ENCODE measurements around the gene DCST2. TPM values are rescaled to one million over a fixed set of nuclear protein-coding genes. Genes with fewer than 3 reads are reported as not detected.

DCST2 gene
- total RNA-seq, 2 experiments from 2014 or later = 0.46 to 0.67 TPM

DNA sequence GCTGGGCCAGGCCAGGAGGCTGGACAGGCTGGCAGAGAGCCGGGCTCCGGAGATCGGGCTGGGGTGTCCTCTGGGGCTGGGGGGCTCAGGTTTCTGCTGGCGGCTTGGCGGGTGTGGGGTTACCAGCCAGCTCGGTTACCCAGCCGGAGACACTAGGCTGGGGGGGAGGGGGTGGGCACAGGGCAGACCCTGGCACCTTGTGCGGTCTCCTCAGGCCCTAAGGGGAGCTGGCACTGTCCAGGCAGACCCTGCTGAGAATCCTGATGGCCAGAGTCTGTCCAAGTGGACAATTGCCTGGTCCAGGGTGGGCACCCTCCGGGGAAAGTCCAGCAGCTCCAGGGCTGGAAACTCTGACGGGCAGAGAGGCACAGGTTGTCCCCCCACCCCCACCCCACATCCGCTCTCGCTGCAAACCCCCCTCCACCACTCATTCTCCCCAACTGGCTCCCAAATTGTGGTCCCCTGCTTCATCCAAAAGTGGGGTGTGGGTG, 24.3 kb downstream of the DCST2 start:
- H3K27ac Mint-ChIP-seq = peak overlapping the region; percentile 96
- DNase-seq (peak; percentile 73), ATAC-seq (no peak)
- no peaks in the 10 kb centered on the region for H3K9me3 Mint-ChIP-seq (ENCODE audit: low read depth)
- H3K27me3 Mint-ChIP-seq = no peaks in the 10 kb centered on the region
- peaks cover 68% of the 10 kb centered on the region for H3K4me1 Mint-ChIP-seq
- H3K4me3 Mint-ChIP-seq = peak overlapping the region; percentile 99
- H3K36me3 Mint-ChIP-seq (ENCODE audit: low read depth) = peaks cover 45% of the 10 kb centered on the region
- POLR2A ChIA-PET = interaction anchor here (0.9 kb wide), 1 partner anchor 48 kb away, joined by 3 read pairs; no protein-coding TSS in a partner anchor
- intact Hi-C loops (cut with DNase I, micrococcal nuclease) = loop anchor here in 1 of 2 experiments (1.0 to 10.0 kb wide), 3 partner anchors 8 to 1496 kb away; partner anchors contain the start of genes MEF2D and PMF1
- CTCF ChIA-PET = interaction anchor here (0.5 to 3.7 kb wide), 7 partner anchors 8 to 93 kb away, joined by 3 to 28 read pairs (median 4); partner anchors contain the start of gene FLAD1

DNA sequence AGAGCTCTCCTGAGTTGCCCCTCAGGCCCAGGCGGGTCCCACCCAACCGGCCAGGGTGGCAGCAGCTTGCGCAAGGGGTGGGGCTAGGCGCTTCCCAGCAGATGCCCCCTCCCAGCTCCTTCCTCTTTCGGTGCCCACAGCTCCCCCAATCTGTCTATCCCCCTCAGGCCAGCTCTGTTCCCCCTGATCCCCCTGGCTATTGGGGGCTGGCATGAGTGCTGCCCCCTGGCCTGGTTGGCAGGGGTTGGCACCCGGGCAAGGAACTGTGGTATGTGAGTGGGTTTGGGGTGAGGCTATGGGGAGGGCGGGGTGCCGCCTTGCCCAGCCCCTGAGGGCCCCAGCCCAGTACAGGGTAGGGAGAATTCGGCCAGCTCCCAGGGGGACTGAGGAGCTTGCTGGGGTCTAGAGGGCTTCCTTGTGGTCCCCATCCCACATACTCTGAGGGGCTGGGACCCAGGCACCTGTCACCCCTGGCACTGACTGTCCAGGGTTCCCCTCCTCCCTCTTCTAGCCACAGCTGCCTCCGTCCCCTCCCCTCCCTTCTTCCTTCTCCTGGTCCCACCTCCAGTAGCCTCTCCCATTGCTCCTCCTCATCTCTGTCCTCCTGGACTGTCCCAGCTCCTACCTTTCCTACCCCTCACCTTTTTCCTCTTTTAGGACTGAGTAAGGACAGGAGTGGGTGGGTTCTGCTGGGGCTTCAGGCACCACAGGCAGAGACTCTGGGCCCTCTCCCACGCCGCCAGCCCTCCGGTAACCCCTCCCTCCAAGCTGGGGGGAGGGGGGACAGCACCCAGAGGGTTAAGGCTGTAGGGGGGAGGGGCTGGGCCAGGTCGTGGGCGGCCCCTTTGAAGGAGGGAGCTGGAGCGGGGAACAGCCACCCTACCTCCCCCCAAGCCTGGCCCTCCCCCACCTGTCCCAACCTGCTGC, 25.3 kb downstream of the DCST2 start:
- intact Hi-C loops (cut with DNase I, micrococcal nuclease) = loop anchor here in 1 of 2 experiments (10.0 kb wide), 2 partner anchors 1207 to 1497 kb away; partner anchors contain the start of genes MEF2D and PMF1
- peaks cover 45% of the 10 kb centered on the region for H3K36me3 Mint-ChIP-seq (ENCODE audit: low read depth)
- ChIA-PET POLR2A (interaction anchor here (0.6 to 1.0 kb wide), 3 partner anchors 14 to 47 kb away, joined by 3 to 4 read pairs (median 3); no protein-coding TSS in a partner anchor), CTCF (interaction anchor here (0.5 to 3.7 kb wide), 8 partner anchors 9 to 653 kb away, joined by 3 to 28 read pairs (median 4); no protein-coding TSS in a partner anchor)
- DNase-seq (peak; percentile 93), ATAC-seq (peak; percentile 48)
- no peaks in the 10 kb centered on the region for H3K9me3 Mint-ChIP-seq (ENCODE audit: low read depth)
- no peaks in the 10 kb centered on the region for H3K27me3 Mint-ChIP-seq
- peaks cover 61% of the 10 kb centered on the region for H3K4me1 Mint-ChIP-seq
- H3K27ac Mint-ChIP-seq = peak overlapping the region; percentile 96
- H3K4me3 Mint-ChIP-seq = peak overlapping the region; percentile 99

- peak overlapping the region; percentile 95 for H3K27ac Mint-ChIP-seq
- peaks cover 36% of the 10 kb centered on the region for H3K36me3 Mint-ChIP-seq (ENCODE audit: low read depth)
- POLR2A ChIA-PET = interaction anchor here (0.6 to 1.5 kb wide), 4 partner anchors 9 to 34 kb away, joined by 3 to 7 read pairs (median 4); partner anchors contain the start of gene CKS1B
- peaks cover 52% of the 10 kb centered on the region for H3K4me1 Mint-ChIP-seq
- H3K27me3 Mint-ChIP-seq = no peaks in the 10 kb centered on the region
- peak overlapping the region; percentile 21 for H3K4me3 Mint-ChIP-seq
- intact Hi-C loops (cut with DNase I, micrococcal nuclease) = loop anchor here in 1 of 2 experiments (10.0 kb wide), 2 partner anchors 1207 to 1497 kb away; partner anchors contain the start of genes MEF2D and PMF1
- no peaks in the 10 kb centered on the region for H3K9me3 Mint-ChIP-seq (ENCODE audit: low read depth)
- no peak for ATAC-seq
- CTCF ChIA-PET = interaction anchor here (0.6 to 3.7 kb wide), 6 partner anchors 8 to 1192 kb away, joined by 3 to 28 read pairs (median 4); no protein-coding TSS in a partner anchor
- DNase-seq = peak; percentile 27
These were observed 26.2 kb downstream of the DCST2 start for GRCh38 chr1:155007251-155007828.

DNA sequence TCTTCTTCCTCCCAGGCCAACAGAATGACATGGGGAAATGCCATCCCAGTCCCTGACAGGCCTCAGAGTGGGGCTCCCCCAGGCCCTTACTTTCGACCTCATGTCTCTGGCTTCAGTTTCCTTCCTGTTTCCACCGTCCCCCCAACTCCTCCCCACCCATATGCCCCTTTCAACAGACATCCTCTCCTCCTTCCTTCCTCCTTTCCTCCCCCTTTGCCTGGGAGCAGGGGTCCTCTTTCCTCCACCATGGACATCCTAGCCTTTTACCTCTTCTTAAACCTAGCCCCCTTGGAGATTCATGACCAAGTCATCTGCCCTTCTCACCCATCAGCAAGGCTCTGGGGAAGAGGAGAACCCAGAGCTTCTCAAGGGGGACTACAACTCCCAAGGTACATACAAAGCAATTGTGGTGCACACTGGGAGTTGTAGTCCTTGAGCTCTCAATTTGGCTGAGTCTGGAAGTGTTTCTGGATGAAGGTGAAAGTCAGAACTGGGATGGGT, 26.9 kb downstream of the DCST2 start:
- Mint-ChIP-seq H3K9me3 (ENCODE audit: low read depth) (no peaks in the 10 kb centered on the region), H3K36me3 (ENCODE audit: low read depth) (peaks cover 35% of the 10 kb centered on the region), H3K27ac (peak overlapping the region; percentile 95), H3K4me1 (peaks cover 46% of the 10 kb centered on the region), H3K4me3 (peak overlapping the region; percentile 96), H3K27me3 (no peaks in the 10 kb centered on the region)
- peak; percentile 70 for DNase-seq
- POLR2A ChIA-PET = interaction anchor here (1.5 kb wide), 2 partner anchors 10 to 32 kb away, joined by 3 to 7 read pairs; partner anchors contain the start of gene CKS1B
- CTCF ChIA-PET = interaction anchor here (0.6 to 3.7 kb wide), 5 partner anchors 10 to 1192 kb away, joined by 3 to 28 read pairs (median 3); no protein-coding TSS in a partner anchor
- intact Hi-C loops (cut with DNase I, micrococcal nuclease) = loop anchor here in 1 of 2 experiments (10.0 kb wide), 2 partner anchors 1208 to 1498 kb away; partner anchors contain the start of genes MEF2D and PMF1
- ATAC-seq = peak; percentile 50

DNA sequence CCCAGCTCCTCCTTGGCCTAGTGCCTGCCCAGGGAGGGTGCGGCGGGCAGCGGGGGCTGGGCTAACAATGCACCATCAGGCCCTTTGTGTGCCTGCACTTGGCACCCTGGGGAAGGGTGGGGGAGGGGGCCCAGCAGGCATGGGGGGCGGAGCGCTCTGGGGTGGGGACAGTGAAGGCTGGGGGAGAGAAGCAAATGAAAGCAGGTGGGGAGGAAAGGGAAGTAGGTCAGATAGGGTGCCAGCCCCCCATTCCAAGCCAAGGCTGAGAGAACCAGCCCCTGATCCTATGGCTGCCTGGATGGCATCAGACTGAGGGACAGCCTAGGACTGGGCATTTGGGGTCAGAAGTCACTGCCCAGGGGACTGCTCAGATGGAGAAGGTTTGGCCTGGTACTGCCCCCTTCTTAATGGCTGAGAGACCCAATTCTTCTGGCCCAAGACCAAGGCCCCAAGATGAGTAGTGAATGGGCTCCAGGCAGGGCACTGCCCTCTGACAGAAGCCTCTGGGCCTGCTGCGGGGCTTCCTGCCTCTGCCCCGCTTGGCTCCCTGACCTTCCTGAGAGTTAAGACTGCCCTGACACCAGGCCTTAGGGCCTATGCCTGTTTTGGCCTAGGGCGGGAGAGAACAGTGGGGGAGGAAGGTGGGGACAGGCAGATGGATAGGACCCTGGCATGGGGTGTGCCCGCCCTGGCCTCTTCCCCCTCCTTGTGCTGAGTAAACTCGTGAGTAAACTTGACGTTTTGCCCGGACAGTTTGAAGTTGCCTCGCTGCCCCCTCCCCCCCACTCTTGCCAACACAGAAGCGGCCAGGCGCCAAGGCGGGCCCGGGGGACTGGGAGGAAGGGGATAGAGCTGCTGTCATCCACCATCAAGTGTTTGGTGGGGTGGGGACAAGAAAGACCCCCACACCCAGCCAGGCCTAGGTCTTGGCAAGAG, 28.2 kb downstream of the DCST2 start:
- Mint-ChIP-seq H3K27ac (peak overlapping the region; percentile 95), H3K4me3 (peak overlapping the region; percentile 96), H3K27me3 (no peaks in the 10 kb centered on the region), H3K9me3 (ENCODE audit: low read depth) (no peaks in the 10 kb centered on the region), H3K36me3 (ENCODE audit: low read depth) (peaks cover 27% of the 10 kb centered on the region), H3K4me1 (peaks cover 39% of the 10 kb centered on the region)
- ChIA-PET CTCF (interaction anchor here (0.6 to 8.0 kb wide), 4 partner anchors 10 to 526 kb away, joined by 3 to 86 read pairs (median 18); no protein-coding TSS in a partner anchor), POLR2A (interaction anchor here (1.1 to 1.5 kb wide), 2 partner anchors 10 to 31 kb away, joined by 3 read pairs; partner anchors contain the start of gene CKS1B)
- ATAC-seq = no peak
- peak; percentile 61 for DNase-seq
- intact Hi-C loops (cut with DNase I, micrococcal nuclease) = loop anchor here in 1 of 2 experiments (10.0 kb wide), 2 partner anchors 1209 to 1499 kb away; partner anchors contain the start of genes MEF2D and PMF1

- Mint-ChIP-seq H3K27ac (peak overlapping the region; percentile 95), H3K4me1 (peaks cover 46% of the 10 kb centered on the region), H3K36me3 (ENCODE audit: low read depth) (peaks cover 18% of the 10 kb centered on the region), H3K4me3 (peak overlapping the region; percentile 96), H3K27me3 (no peaks in the 10 kb centered on the region), H3K9me3 (ENCODE audit: low read depth) (no peaks in the 10 kb centered on the region)
- DNase-seq (peak; percentile 66), ATAC-seq (no peak)
- ChIA-PET POLR2A (interaction anchor here (1.1 to 1.3 kb wide), 2 partner anchors 11 to 30 kb away, joined by 3 read pairs; partner anchors contain the start of gene CKS1B), CTCF (interaction anchor here (0.6 to 8.0 kb wide), 3 partner anchors 10 to 189 kb away, joined by 3 to 86 read pairs (median 3); no protein-coding TSS in a partner anchor)
- intact Hi-C loops (cut with DNase I, micrococcal nuclease) = loop anchor here (5.0 to 10.0 kb wide), 6 partner anchors 48 to 1500 kb away; partner anchors contain the start of genes ADAM15 (in 1 of the 2), ASH1L (in 1 of the 2), KRTCAP2 (in 1 of the 2) and MEF2D (in 1 of the 2)
These were observed 29.1 kb downstream of the DCST2 start for GRCh38 chr1:155004352-155005075.

DNA sequence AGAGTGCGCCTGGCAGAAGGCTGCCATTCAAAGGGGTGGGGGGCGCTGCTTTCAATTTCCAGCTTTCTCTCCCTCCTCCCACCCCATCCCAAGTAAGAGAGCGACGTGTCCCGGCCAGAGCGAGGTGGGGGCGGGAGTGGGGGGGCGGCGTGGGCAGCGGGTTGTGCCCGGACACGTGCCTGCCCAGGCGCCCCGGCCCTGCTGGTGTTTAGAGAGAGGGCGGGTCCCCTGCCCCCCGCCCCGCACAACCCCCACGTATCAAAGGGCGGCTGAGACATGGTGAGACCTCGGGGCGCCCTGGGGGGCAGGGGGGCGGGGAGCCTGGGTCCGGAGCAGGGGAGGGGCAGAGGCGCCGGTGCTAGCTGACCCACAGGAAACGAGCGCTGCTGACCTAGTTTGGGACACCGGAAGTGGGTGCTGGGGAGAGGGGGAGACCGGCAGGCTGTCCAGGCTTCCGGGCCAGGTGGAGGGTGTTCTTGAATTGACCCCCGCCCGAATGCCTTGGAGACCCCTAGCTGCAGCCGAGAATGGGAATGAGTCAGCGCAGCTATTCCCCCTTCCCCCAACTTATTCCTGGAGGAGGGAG, 29.7 kb downstream of the DCST2 start:
- ATAC-seq (no peak), DNase-seq (peak; percentile 53)
- intact Hi-C loops (cut with DNase I, micrococcal nuclease) = loop anchor here (2.0 to 10.0 kb wide), 7 partner anchors 48 to 1501 kb away; partner anchors contain the start of genes ADAM15 (in 1 of the 2), ADAR (in 1 of the 2), ASH1L (in 1 of the 2) and KRTCAP2 (in 1 of the 2)
- Mint-ChIP-seq H3K4me1 (peaks cover 51% of the 10 kb centered on the region), H3K9me3 (ENCODE audit: low read depth) (no peaks in the 10 kb centered on the region), H3K27ac (peak overlapping the region; percentile 96), H3K27me3 (no peaks in the 10 kb centered on the region), H3K4me3 (peak overlapping the region; percentile 96), H3K36me3 (ENCODE audit: low read depth) (peaks cover 13% of the 10 kb centered on the region)
- POLR2A ChIA-PET = interaction anchor here (1.1 to 1.3 kb wide), 2 partner anchors 11 to 29 kb away, joined by 3 read pairs; partner anchors contain the start of gene CKS1B
- CTCF ChIA-PET = interaction anchor here (0.6 to 8.0 kb wide), 5 partner anchors 11 to 189 kb away, joined by 3 to 86 read pairs (median 3); partner anchors contain the start of gene ADAM15

DNA sequence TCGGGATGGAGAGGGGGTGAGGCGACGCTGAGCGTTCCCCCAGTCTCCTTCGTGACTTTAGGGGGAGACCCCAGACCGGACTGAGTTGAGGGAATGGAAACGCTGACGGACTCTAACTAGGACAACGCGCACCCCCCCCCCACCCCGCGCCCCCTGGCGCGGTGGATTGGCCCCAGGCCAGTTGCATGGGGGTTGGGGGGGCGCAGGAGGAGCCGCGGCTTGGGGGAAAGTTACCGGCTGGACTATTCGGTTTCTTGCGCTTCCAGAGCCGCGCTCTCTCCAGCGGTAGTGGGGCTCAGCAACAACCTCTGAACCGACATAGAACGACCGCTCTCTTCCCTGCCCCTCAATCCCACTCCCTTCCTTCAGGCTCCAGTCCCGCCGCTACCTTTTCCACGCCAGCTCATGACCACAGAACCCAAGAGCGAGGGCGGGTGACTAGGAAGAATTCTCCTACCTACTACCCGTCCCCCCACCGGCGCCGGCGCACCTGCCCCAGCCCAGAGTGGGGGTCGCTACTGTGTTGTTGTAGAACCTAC, 30.3 kb downstream of the DCST2 start:
- ATAC-seq = no peak
- Mint-ChIP-seq H3K4me1 (peaks cover 52% of the 10 kb centered on the region), H3K36me3 (ENCODE audit: low read depth) (peaks cover 9% of the 10 kb centered on the region), H3K9me3 (ENCODE audit: low read depth) (no peaks in the 10 kb centered on the region), H3K27ac (peak overlapping the region; percentile 96), H3K4me3 (peak overlapping the region; percentile 96), H3K27me3 (no peaks in the 10 kb centered on the region)
- peak; percentile 58 for DNase-seq
- CTCF ChIA-PET = interaction anchor here (0.6 to 8.0 kb wide), 4 partner anchors 12 to 190 kb away, joined by 3 to 86 read pairs (median 3); partner anchors contain the start of gene ADAM15
- intact Hi-C loops (cut with DNase I, micrococcal nuclease) = loop anchor here (2.0 to 10.0 kb wide), 7 partner anchors 49 to 1502 kb away; partner anchors contain the start of genes ADAM15 (in 1 of the 2), ADAR (in 1 of the 2), ASH1L (in 1 of the 2) and KRTCAP2 (in 1 of the 2)
- POLR2A ChIA-PET = interaction anchor here (1.3 kb wide), 1 partner anchor 29 kb away, joined by 3 read pairs; the partner anchor contains the start of gene CKS1B

Data from activated CD4-positive, alpha-beta T cell treated with anti-CD3 and anti-CD28 coated beads for 36 hours (primary cell).